MM.1S (cell line): Measurements from ENCODE around the gene TMEFF2.

Source experiments
- DNase-seq: peaks from one replicate; pipeline ENCODE4 v3.0.0-alpha.2; 2015
- H2AFZ ChIP-seq: fragments of 300-600 bp; sonication (generic); 2 replicates; pipeline ENCODE4 v1.6.0; 2016; ENCODE audit warnings: antibody characterized with exemption, low read length
- H3F3A ChIP-seq: fragments of 300-600 bp; sonication (generic); 2 replicates; pipeline ENCODE4 v1.6.1; 2016; ENCODE audit warnings: mild to moderate bottlenecking, antibody characterized with exemption, low read length, moderate library complexity, mixed read lengths; ENCODE audit not compliant: insufficient read depth
- H3K27ac ChIP-seq: fragments of 300-600 bp; sonication (generic); 2 replicates; pipeline ENCODE4 v1.5.1; 2016; ENCODE audit warnings: mild to moderate bottlenecking, low read length
- H3K27me3 ChIP-seq: fragments of 300-600 bp; sonication (generic); replicated peaks from 2 replicates; pipeline ENCODE4 v1.6.0; 2016; ENCODE audit warnings: low read length; ENCODE audit not compliant: insufficient read depth
- H3K36me3 ChIP-seq: fragments of 300-600 bp; sonication (generic); replicated peaks from 2 replicates; pipeline ENCODE4 v1.6.1; 2016; ENCODE audit warnings: mild to moderate bottlenecking, low read length, mixed read lengths; ENCODE audit not compliant: insufficient read depth
- H3K4me1 ChIP-seq: fragments of 300-600 bp; sonication (generic); 2 replicates; pipeline ENCODE4 v1.6.1; 2016; ENCODE audit warnings: low read length, mixed read lengths
- H3K4me2 ChIP-seq: fragments of 300-600 bp; sonication (generic); 2 replicates; pipeline ENCODE4 v1.6.0; 2016; ENCODE audit warnings: low read depth, low read length
- H3K4me3 ChIP-seq: fragments of 300-600 bp; sonication (generic); 2 replicates; pipeline ENCODE4 v1.5.1; 2016; ENCODE audit warnings: low read length, mixed read lengths
- H3K79me2 ChIP-seq: fragments of 300-600 bp; sonication (generic); 2 replicates; pipeline ENCODE4 v1.6.1; 2016; ENCODE audit warnings: mixed run types, low read length, mixed read lengths
- H3K9ac ChIP-seq: fragments of 300-600 bp; sonication (generic); 2 replicates; pipeline ENCODE4 v1.6.1; 2016; ENCODE audit warnings: low read length, mixed read lengths
- H3K9me2 ChIP-seq: fragments of 300-600 bp; sonication (generic); replicated peaks from 2 replicates; pipeline ENCODE4 v1.6.1; 2016; ENCODE audit warnings: mild to moderate bottlenecking, low read length, mixed read lengths; ENCODE audit not compliant: insufficient read depth
- H3K9me3 ChIP-seq: fragments of 300-600 bp; sonication (generic); replicated peaks from 2 replicates; pipeline ENCODE4 v1.6.1; 2016; ENCODE audit warnings: mild to moderate bottlenecking, low read length, mixed read lengths; ENCODE audit not compliant: insufficient read depth
- H4K20me1 ChIP-seq: fragments of 300-600 bp; sonication (generic); 2 replicates; pipeline ENCODE4 v1.6.1; 2016; ENCODE audit warnings: mild to moderate bottlenecking, low read length, moderate library complexity, mixed read lengths; ENCODE audit not compliant: insufficient read depth
- CTCF ChIP-seq: fragments of 300-600 bp; sonication (generic); IDR thresholded peaks from 2 replicates; pipeline ENCODE4 v1.5.1; 2016; ENCODE audit warnings: antibody characterized with exemption, low read length, mixed read lengths
- EZH2 ChIP-seq: fragments of 300-600 bp; sonication (generic); optimal IDR thresholded peaks from 2 replicates; pipeline ENCODE3; 2017; ENCODE audit warnings: low read depth, mild to moderate bottlenecking, antibody characterized with exemption, low read length, mixed read lengths
- EZH2phosphoT487 ChIP-seq: fragments of 300-600 bp; sonication (generic); IDR thresholded peaks from 2 replicates; pipeline ENCODE4 v1.6.1; 2018; ENCODE audit warnings: antibody characterized with exemption, low read length

Gene TMEFF2

DNA sequence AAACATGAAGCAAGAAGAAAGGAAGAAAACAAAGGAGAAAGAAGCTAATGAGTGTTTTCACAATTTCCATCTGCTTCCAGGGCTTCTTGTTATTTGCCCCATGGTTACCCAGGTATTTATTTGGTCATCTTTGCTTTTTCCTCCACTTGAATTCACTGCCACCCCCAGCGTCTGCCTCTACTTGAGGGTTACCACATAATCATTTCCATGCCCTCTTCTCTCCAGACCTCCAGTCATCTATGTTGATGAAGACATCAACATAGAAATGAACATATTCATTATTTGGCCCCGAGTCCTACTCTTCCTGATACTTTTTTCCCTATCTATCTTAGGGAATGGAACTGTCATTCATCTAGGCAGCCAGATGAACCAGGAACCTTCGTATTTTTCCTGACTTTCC lies 214.2 kb downstream of the TMEFF2 start:
- Histone ChIP-seq H3K9me3 (no peaks in the 10 kb centered on the region), H3K9ac (no peak overlapping the region), H3K36me3 (no peaks in the 10 kb centered on the region), H3K27me3 (no peaks in the 10 kb centered on the region), H3F3A (no peaks in the 10 kb centered on the region), H3K4me1 (no peaks in the 10 kb centered on the region), H3K4me2 (no peak overlapping the region), H3K79me2 (no peaks in the 10 kb centered on the region), H3K9me2 (no peaks in the 10 kb centered on the region), H3K4me3 (no peak overlapping the region), H4K20me1 (no peaks in the 10 kb centered on the region), H3K27ac (no peak overlapping the region), H2AFZ (no peak overlapping the region)
- TF ChIP-seq EZH2 = no peak
- TF ChIP-seq EZH2phosphoT487 = no peak
- no peak for TF ChIP-seq CTCF
- DNase-seq = no peak

GRCh38 chr2:191979221-191979730 lies 215.5 kb downstream of the TMEFF2 start:
- Histone ChIP-seq H3K36me3 (no peaks in the 10 kb centered on the region), H3K4me1 (no peaks in the 10 kb centered on the region), H3K4me3 (no peak overlapping the region), H3K9me2 (no peaks in the 10 kb centered on the region), H3F3A (no peaks in the 10 kb centered on the region), H4K20me1 (no peaks in the 10 kb centered on the region), H2AFZ (no peak overlapping the region), H3K9me3 (no peaks in the 10 kb centered on the region), H3K9ac (no peak overlapping the region), H3K79me2 (no peaks in the 10 kb centered on the region), H3K27me3 (no peaks in the 10 kb centered on the region), H3K4me2 (no peak overlapping the region), H3K27ac (no peak overlapping the region)
- TF ChIP-seq CTCF (no peak), EZH2 (no peak), EZH2phosphoT487 (no peak)
- DNase-seq = no peak

- no peak overlapping the region for H3K27ac ChIP-seq
- TF ChIP-seq CTCF = no peak
- no peak for TF ChIP-seq EZH2
- no peak for TF ChIP-seq EZH2phosphoT487
Observed at GRCh38 chr2:191977754-191978153, 217.0 kb downstream of the TMEFF2 start.

More at GRCh38 chr2:191977754-191978153, 217.0 kb downstream of the TMEFF2 start:
- no peaks in the 10 kb centered on the region for H4K20me1 ChIP-seq
- no peaks in the 10 kb centered on the region for H3K9me2 ChIP-seq
- H2AFZ ChIP-seq = no peak overlapping the region
- DNase-seq = no peak
- no peak overlapping the region for H3K9ac ChIP-seq
- no peaks in the 10 kb centered on the region for H3K27me3 ChIP-seq
- H3K79me2 ChIP-seq = no peaks in the 10 kb centered on the region
- H3F3A ChIP-seq = no peaks in the 10 kb centered on the region
- no peak overlapping the region for H3K4me2 ChIP-seq
- H3K4me1 ChIP-seq = no peaks in the 10 kb centered on the region
- H3K36me3 ChIP-seq = no peaks in the 10 kb centered on the region
- no peaks in the 10 kb centered on the region for H3K9me3 ChIP-seq
- no peak overlapping the region for H3K4me3 ChIP-seq
